ENCODE data around the gene APC2.
A peak's percentile ranks its signal among the peaks of the same experiment; 100 is the strongest.

The APC2 gene

GRCh38 chr19:1503925-1504773 is 54.2 kb downstream of the APC2 start:
- H3K4me3 ChIP-seq (ENCODE audit: extremely low read depth, insufficient read depth, low read length, poor library complexity, severe bottlenecking): no peak overlapping the region
- WGBS, 2 experiments (ENCODE audit: insufficient coverage in 2 of 2): 63 to 65% methylated on average over 15 to 19 of the region's 23 CpGs
- H3K27ac ChIP-seq (ENCODE audit: low read depth, low read length, severe bottlenecking): no peak overlapping the region
- no peaks in the 10 kb centered on the region for H3K36me3 ChIP-seq (ENCODE audit: control insufficient read depth, insufficient read depth, low read length)
- no peaks in the 10 kb centered on the region for H3K4me1 ChIP-seq (ENCODE audit: control insufficient read depth, insufficient read depth, low read length, poor library complexity, severe bottlenecking)
- H3K9me3 ChIP-seq (ENCODE audit: control insufficient read depth, low read length): no peaks in the 10 kb centered on the region

GRCh38 chr19:1505012-1505411 is 55.1 kb downstream of the APC2 start:
- H3K4me3 ChIP-seq (ENCODE audit: extremely low read depth, insufficient read depth, low read length, poor library complexity, severe bottlenecking): no peak overlapping the region
- no peaks in the 10 kb centered on the region for H3K4me1 ChIP-seq (ENCODE audit: control insufficient read depth, insufficient read depth, low read length, poor library complexity, severe bottlenecking)
- no peak overlapping the region for H3K27ac ChIP-seq (ENCODE audit: low read depth, low read length, severe bottlenecking)
- no peaks in the 10 kb centered on the region for H3K36me3 ChIP-seq (ENCODE audit: control insufficient read depth, insufficient read depth, low read length)
- H3K9me3 ChIP-seq (ENCODE audit: control insufficient read depth, low read length): no peaks in the 10 kb centered on the region
- 79 to 81% methylated on average over 7 of the region's 8 CpGs for WGBS, 2 experiments (ENCODE audit: insufficient coverage in 2 of 2)

DNA sequence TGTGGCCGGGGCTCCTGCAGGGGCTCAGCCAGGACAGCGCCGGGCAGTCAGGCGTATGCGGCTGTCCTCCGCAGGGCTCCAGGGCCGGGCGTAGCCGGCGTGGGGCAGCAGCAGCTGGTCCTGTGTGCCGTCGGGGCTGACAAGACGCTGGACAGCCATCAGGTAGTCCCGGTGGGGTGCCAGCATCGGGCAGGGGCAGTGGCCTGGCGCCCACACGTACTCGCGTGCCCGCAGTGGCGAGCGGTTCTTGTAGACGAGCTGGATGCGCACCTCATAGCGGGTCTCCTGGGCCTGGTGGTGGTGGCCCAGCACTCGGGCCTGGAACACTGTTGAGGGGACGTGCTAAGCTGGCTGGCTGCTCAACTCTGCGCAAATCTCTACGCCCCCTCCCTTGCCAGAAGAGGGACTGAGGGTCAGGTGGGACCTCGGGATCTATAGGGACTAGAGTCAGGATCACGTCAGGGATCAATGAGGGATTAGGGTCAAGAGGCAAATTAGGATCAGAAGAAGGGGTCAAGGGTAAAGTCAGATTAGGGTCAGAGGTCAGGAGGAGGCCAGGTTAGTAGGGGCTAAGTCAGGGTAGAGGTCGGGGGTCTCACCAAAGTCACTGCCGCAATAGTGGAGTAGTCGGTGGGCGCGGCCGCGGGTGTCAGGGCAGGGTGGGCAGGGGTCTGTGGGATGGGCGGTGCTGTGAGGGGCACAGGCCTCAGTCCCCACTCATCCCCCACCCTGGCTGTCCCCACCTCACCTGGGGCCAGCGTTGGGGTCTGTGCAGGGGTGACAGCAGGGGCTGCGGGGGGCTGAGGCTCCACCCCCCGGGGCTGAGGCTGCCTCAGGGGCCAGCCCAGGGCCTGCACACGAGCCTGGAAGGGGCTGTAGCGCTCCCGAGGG is 56.3 kb downstream of the APC2 start:
- Histone ChIP-seq H3K27ac (ENCODE audit: low read depth, low read length, severe bottlenecking) (no peak overlapping the region), H3K4me3 (ENCODE audit: extremely low read depth, insufficient read depth, low read length, poor library complexity, severe bottlenecking) (no peak overlapping the region), H3K4me1 (ENCODE audit: control insufficient read depth, insufficient read depth, low read length, poor library complexity, severe bottlenecking) (peaks cover 8% of the 10 kb centered on the region), H3K36me3 (ENCODE audit: control insufficient read depth, insufficient read depth, low read length) (no peaks in the 10 kb centered on the region), H3K9me3 (ENCODE audit: control insufficient read depth, low read length) (no peaks in the 10 kb centered on the region)
- 89 to 93% methylated on average over 39 to 44 of the region's 45 CpGs for WGBS, 2 experiments (ENCODE audit: insufficient coverage in 2 of 2)

DNA sequence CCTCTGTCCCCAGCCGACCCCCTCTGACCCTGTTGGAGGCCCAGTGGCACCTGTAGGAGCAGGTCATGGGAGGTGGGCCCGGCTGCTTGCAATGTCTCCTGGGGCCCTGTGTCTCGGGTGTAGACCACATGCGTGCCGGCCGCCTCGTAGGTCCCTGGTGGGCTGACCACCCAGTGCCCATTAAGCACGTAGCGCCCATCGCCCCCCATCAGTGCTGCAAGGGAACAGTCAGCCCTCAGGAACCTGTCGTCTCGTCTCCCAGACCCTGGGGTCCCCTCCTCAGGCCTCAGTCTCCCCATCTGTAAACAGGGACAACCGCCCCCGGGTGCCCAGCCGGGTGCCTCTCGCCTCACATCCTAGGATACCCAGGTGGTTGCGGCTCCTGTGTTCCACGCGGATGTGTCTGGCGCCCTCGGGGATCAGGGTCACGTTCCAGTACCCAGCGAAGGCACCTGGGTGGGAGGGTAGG is 57.3 kb downstream of the APC2 start:
- Histone ChIP-seq H3K27ac (ENCODE audit: low read depth, low read length, severe bottlenecking) (no peak overlapping the region), H3K9me3 (ENCODE audit: control insufficient read depth, low read length) (no peaks in the 10 kb centered on the region), H3K4me3 (ENCODE audit: extremely low read depth, insufficient read depth, low read length, poor library complexity, severe bottlenecking) (peak overlapping the region; percentile 37), H3K4me1 (ENCODE audit: control insufficient read depth, insufficient read depth, low read length, poor library complexity, severe bottlenecking) (peaks cover 8% of the 10 kb centered on the region), H3K36me3 (ENCODE audit: control insufficient read depth, insufficient read depth, low read length) (no peaks in the 10 kb centered on the region)
- WGBS, 2 experiments (ENCODE audit: insufficient coverage in 2 of 2): 79 to 91% methylated on average over 18 to 23 of the region's 23 CpGs

DNA sequence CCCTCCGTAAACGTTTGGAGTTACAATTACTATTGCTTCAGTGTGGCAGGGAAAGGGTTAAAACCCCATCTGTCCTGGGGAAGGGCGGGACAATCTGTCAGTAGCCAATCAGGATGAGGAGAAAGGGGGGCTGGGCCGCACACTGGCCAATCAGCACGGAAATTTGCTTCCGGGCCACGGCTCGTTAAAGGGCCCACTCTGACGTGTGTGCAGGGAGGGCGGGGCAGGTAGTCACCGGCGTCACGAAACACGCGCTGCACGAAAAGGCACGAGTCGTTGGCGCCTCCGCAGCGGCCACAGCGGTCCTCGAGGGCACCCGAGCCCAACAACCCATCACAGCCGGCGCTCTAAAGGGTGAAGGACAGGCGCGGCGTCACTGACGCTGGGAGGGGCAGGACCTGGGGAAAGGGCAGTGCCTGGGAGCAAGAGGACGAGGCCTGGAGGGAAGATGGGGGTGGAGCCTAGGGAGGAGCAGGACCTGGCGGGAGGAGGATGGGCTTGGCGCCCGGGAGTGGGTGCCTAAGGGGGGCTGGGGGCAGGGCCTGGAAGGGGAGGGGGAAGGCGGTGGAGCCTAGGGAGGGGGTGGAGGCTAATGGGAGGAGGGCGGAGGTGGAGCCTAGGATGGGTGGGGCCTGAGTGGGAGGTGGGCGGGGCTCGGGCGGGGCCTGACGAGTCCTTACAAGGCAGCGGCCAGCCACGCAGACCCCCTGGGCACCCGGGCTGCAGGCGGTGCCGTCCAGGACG is 58.0 kb downstream of the APC2 start:
- no peaks in the 10 kb centered on the region for H3K36me3 ChIP-seq (ENCODE audit: control insufficient read depth, insufficient read depth, low read length)
- H3K4me1 ChIP-seq (ENCODE audit: control insufficient read depth, insufficient read depth, low read length, poor library complexity, severe bottlenecking): peaks cover 8% of the 10 kb centered on the region
- 2 to 3% methylated on average over 34 to 38 of the region's 46 CpGs for WGBS, 2 experiments (ENCODE audit: insufficient coverage in 2 of 2)
- H3K9me3 ChIP-seq (ENCODE audit: control insufficient read depth, low read length): no peaks in the 10 kb centered on the region
- peak overlapping the region; percentile 37 for H3K4me3 ChIP-seq (ENCODE audit: extremely low read depth, insufficient read depth, low read length, poor library complexity, severe bottlenecking)
- H3K27ac ChIP-seq (ENCODE audit: low read depth, low read length, severe bottlenecking): peak overlapping the region; percentile 87

DNA sequence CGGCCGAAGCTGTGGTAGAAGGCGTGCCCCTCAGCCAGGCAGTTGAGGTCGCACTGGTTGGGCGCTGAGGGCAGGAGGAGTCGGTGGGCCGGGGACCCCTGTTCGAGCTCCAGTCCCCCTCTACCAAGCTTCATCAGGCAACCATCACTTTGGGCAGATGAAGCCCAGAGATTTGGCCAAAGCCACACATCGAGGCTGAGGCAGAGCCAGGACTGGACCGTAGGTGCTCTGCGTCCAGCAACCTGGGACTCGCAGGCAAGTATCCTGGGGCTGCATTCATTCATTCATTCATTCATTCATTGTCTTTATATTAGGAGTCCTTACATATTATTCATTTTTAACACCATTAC is 58.6 kb downstream of the APC2 start:
- H3K9me3 ChIP-seq (ENCODE audit: control insufficient read depth, low read length): no peaks in the 10 kb centered on the region
- H3K4me1 ChIP-seq (ENCODE audit: control insufficient read depth, insufficient read depth, low read length, poor library complexity, severe bottlenecking): peaks cover 8% of the 10 kb centered on the region
- no peak overlapping the region for H3K27ac ChIP-seq (ENCODE audit: low read depth, low read length, severe bottlenecking)
- no peaks in the 10 kb centered on the region for H3K36me3 ChIP-seq (ENCODE audit: control insufficient read depth, insufficient read depth, low read length)
- 22 to 36% methylated on average over 8 to 11 of the region's 12 CpGs for WGBS, 2 experiments (ENCODE audit: insufficient coverage in 2 of 2)
- peak overlapping the region; percentile 37 for H3K4me3 ChIP-seq (ENCODE audit: extremely low read depth, insufficient read depth, low read length, poor library complexity, severe bottlenecking)

GRCh38 chr19:1509602-1510441 is 59.9 kb downstream of the APC2 start:
- H3K36me3 ChIP-seq (ENCODE audit: control insufficient read depth, insufficient read depth, low read length): no peaks in the 10 kb centered on the region
- no peaks in the 10 kb centered on the region for H3K9me3 ChIP-seq (ENCODE audit: control insufficient read depth, low read length)
- peaks cover 8% of the 10 kb centered on the region for H3K4me1 ChIP-seq (ENCODE audit: control insufficient read depth, insufficient read depth, low read length, poor library complexity, severe bottlenecking)
- no peak overlapping the region for H3K27ac ChIP-seq (ENCODE audit: low read depth, low read length, severe bottlenecking)
- no peak overlapping the region for H3K4me3 ChIP-seq (ENCODE audit: extremely low read depth, insufficient read depth, low read length, poor library complexity, severe bottlenecking)
- WGBS, 2 experiments (ENCODE audit: insufficient coverage in 2 of 2): 79 to 80% methylated on average over 8 to 10 of the region's 11 CpGs

- Histone ChIP-seq H3K4me3 (ENCODE audit: extremely low read depth, insufficient read depth, low read length, poor library complexity, severe bottlenecking) (no peak overlapping the region), H3K36me3 (ENCODE audit: control insufficient read depth, insufficient read depth, low read length) (no peaks in the 10 kb centered on the region), H3K27ac (ENCODE audit: low read depth, low read length, severe bottlenecking) (no peak overlapping the region), H3K4me1 (ENCODE audit: control insufficient read depth, insufficient read depth, low read length, poor library complexity, severe bottlenecking) (peaks cover 8% of the 10 kb centered on the region), H3K9me3 (ENCODE audit: control insufficient read depth, low read length) (no peaks in the 10 kb centered on the region)
- 38 to 40% methylated on average over 17 to 19 of the region's 25 CpGs for WGBS, 2 experiments (ENCODE audit: insufficient coverage in 2 of 2)
Observed at GRCh38 chr19:1510442-1510806, 60.5 kb downstream of the APC2 start.

DNA sequence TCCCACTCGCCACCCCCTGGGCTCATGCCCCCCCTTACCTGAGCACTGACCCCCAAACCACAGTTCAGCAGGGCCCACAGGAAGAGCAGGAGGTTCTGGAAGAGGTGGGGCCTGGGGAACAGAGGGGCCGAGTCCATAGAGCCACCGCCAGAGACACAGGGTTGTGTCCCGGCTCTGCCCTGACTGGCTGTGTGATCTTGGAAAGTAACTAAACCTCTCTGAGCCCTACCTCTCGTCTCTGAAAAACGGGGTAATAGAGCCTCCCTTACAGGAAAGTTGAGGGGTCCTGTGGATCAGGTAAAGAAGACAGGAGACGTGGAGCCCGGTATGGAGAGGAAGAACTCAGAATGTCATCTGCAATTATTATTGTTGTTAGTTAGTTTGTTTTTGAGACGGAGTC is 60.9 kb downstream of the APC2 start:
- WGBS, 2 experiments (ENCODE audit: insufficient coverage in 2 of 2): 52 to 70% methylated on average over 7 to 8 of the region's 9 CpGs
- Histone ChIP-seq H3K9me3 (ENCODE audit: control insufficient read depth, low read length) (no peaks in the 10 kb centered on the region), H3K36me3 (ENCODE audit: control insufficient read depth, insufficient read depth, low read length) (no peaks in the 10 kb centered on the region), H3K27ac (ENCODE audit: low read depth, low read length, severe bottlenecking) (no peak overlapping the region), H3K4me1 (ENCODE audit: control insufficient read depth, insufficient read depth, low read length, poor library complexity, severe bottlenecking) (peaks cover 8% of the 10 kb centered on the region), H3K4me3 (ENCODE audit: extremely low read depth, insufficient read depth, low read length, poor library complexity, severe bottlenecking) (no peak overlapping the region)

Measured in mesodermal cell (in vitro differentiated cells).